K562 (cell line): ENCODE data around the gene OSBPL3. TPM values are rescaled to one million over a fixed set of nuclear protein-coding genes. Genes with fewer than 3 reads are reported as not detected.
A peak's percentile ranks its signal among the peaks of the same experiment; 100 is the strongest.

Source experiments
- ARHGAP35 ChIP-seq: fragments of 450-650 bp; IDR thresholded peaks from 2 replicates; pipeline ENCODE4 v1.6.1; 2018; ENCODE audit not compliant: partially characterized antibody
- ASH1L ChIP-seq: fragments of 450-650 bp; IDR thresholded peaks from 2 replicates; pipeline ENCODE4 v1.6.1; 2018; ENCODE audit warnings: borderline replicate concordance, mild to moderate bottlenecking, low read depth; ENCODE audit not compliant: partially characterized antibody
- ETV5 ChIP-seq: sonication (generic); formaldehyde crosslinking; IDR thresholded peaks from 2 replicates; pipeline ENCODE4 v1.4.0; 2020; ENCODE audit warnings: low read depth, mild to moderate bottlenecking, missing genetic modification reagents
- KDM2B ChIP-seq: fragments of 250-450 bp; sonication (Bioruptor Pico); IDR thresholded peaks from 2 replicates; pipeline ENCODE4 v1.8.0; 2021; ENCODE audit warnings: mild to moderate bottlenecking, moderate library complexity
- MCM5 ChIP-seq: fragments of 450-650 bp; IDR thresholded peaks from 2 replicates; pipeline ENCODE4 v1.6.1; 2016; ENCODE audit warnings: low read depth
- MTA3 ChIP-seq: fragments of 450-650 bp; formaldehyde crosslinking; IDR thresholded peaks from 2 replicates; pipeline ENCODE4 v1.6.1; 2017; ENCODE audit warnings: mild to moderate bottlenecking, borderline replicate concordance
- RFX7 ChIP-seq: fragments of 250-450 bp; sonication (Bioruptor Pico); IDR thresholded peaks from 2 replicates; pipeline ENCODE4 v1.5.1; 2021; ENCODE audit warnings: mild to moderate bottlenecking
- RNF2 ChIP-seq: sonication (generic); IDR thresholded peaks from 2 replicates; pipeline ENCODE4 v1.6.1; 2016
- SMARCA5 ChIP-seq: fragments of 450-650 bp; IDR thresholded peaks from 2 replicates; pipeline ENCODE4 v1.6.1; 2016
- XRCC3 ChIP-seq: fragments of 450-650 bp; IDR thresholded peaks from 2 replicates; pipeline ENCODE4 v1.6.1; 2017; ENCODE audit warnings: mild to moderate bottlenecking, moderate library complexity
- ZC3H11A ChIP-seq: IDR thresholded peaks from 2 replicates; pipeline ENCODE4 v1.6.1; 2012; ENCODE audit warnings: low read depth, low read length, improper control_type of control experiment
- ZC3H8 ChIP-seq: fragments of 450-650 bp; IDR thresholded peaks from 2 replicates; pipeline ENCODE4 v1.6.1; 2017
- ZFX ChIP-seq: sonication (generic); formaldehyde crosslinking; IDR thresholded peaks from 2 replicates; pipeline ENCODE4 v1.8.0; 2022; ENCODE audit warnings: mild to moderate bottlenecking, missing genetic modification reagents, moderate library complexity
- ZZZ3 ChIP-seq: fragments of 450-650 bp; IDR thresholded peaks from 2 replicates; pipeline ENCODE4 v1.6.1; 2016; ENCODE audit warnings: antibody characterized with exemption, mild to moderate bottlenecking, moderate library complexity
- polyA plus RNA-seq, 8 experiments: library from polyadenylated mRNA; depleted of rRNA in 4 of 8; stranded (reverse) in 5 of 8; unstranded in 3 of 8; fragments of >200 nt; fragmentation: Nextera tagmentation in 2 of 8; fragmentation: Illumina TruSeq in 1 of 8; extraction: Ambion mirVana in 2 of 8; extraction: Trizol in 1 of 8; gene quantifications; 2 replicates each; pipeline versions ENCODE4 v1.2.1 to v1.2.3, GENCODE V29; 2011 to 2014; ENCODE audit warnings: inconsistent platforms in 1 of 8, missing spikeins in 1 of 8
- total RNA-seq, 7 experiments: library from RNA; depleted of rRNA in 6 of 7; stranded (reverse); fragments of >200 nt in 6 of 7; fragmentation: Illumina TruSeq in 2 of 7; extraction: Trizol in 2 of 7; gene quantifications; 2 replicates each; pipeline versions ENCODE4 v1.2.1 to v1.2.3, GENCODE V29; 2011 to 2021; ENCODE audit warnings: low replicate concordance in 1 of 7
- TF ChIP-seq, protein P1 (sequence below), 2 experiments: fragments of 450-650 bp in 1 of 2; sonication (generic) in 1 of 2; formaldehyde crosslinking in 1 of 2; IDR thresholded peaks in 1 of 2; conservative IDR thresholded peaks in 1 of 2; 2 replicates each; pipeline versions ENCODE4 v1.6.1 to v1.8.1; 2016 to 2023; ENCODE audit warnings: mild to moderate bottlenecking in 2 of 2, moderate library complexity in 2 of 2, inconsistent platforms in 1 of 2, missing genetic modification reagents in 1 of 2
- TF ChIP-seq, protein P2 (sequence below): sonication (generic); formaldehyde crosslinking; IDR thresholded peaks from 2 replicates; pipeline ENCODE4 v1.9.0; 2022; ENCODE audit warnings: mild to moderate bottlenecking, missing genetic modification reagents
- TF ChIP-seq, protein P3 (sequence below): fragments of 450-650 bp; formaldehyde crosslinking; conservative IDR thresholded peaks from 2 replicates; pipeline ENCODE4 v1.4.0; 2022; ENCODE audit warnings: mild to moderate bottlenecking, missing genetic modification characterization
- TF ChIP-seq, protein P4 (sequence below), 3 experiments: IDR thresholded peaks in 2 of 3; conservative IDR thresholded peaks in 1 of 3; 2 replicates each; pipeline ENCODE4 v1.5.1; 2011 to 2012; ENCODE audit warnings: low read length in 3 of 3, mild to moderate bottlenecking in 3 of 3, control low read depth in 2 of 3, improper control_type of control experiment in 1 of 3, inconsistent platforms in 1 of 3, low read depth in 1 of 3, mixed read lengths in 1 of 3, moderate library complexity in 1 of 3; ENCODE audit not compliant: insufficient read depth in 2 of 3
- TF ChIP-seq, protein P5 (sequence below): sonication (generic); formaldehyde crosslinking; IDR thresholded peaks from 2 replicates; pipeline ENCODE4 v1.8.0; 2023; ENCODE audit warnings: missing genetic modification reagents, mild to moderate bottlenecking, borderline replicate concordance

The OSBPL3 gene
- total and polyA plus RNA-seq, 9 of the 15 experiments (the other 6 are each of a cell fraction or from before 2014, with no cell fraction given) = 4.8 to 37.2 (median 26.5) TPM

DNA sequence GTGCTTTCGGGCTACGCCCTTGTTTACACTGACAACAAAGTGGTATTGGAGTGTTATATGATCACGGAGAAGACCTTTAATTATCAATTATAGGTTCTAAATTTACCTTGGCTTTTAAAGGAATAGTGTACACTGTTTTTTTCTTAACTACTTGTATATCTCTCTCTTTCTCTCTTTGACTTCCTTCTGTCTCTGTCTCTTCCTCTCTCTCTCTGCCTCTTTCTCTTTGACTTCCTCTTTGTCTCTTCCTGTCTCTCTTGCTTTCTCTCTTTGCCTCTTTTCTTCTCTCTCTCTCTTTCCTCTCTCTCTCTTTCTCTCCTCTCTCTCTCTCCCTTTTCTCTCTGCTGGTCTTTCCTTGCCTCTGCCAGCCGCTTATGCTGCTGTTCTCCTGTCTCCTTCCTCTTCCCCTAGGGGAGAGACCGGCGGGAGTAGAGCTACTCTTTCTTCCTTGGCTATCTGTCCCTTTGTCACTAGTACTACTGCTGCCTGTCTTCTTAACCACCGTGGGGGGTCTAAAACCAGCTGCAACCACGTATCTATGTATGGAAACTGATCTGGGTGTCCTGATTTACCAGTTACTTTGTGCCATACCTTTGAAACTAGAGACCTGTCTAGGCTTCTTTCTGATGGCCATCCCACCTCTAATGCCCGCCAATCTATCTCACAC is 185.9 kb downstream of the OSBPL3 start (continued):
- TF ChIP-seq MCM5 = no peak
- peak; percentile 62; the same call in 1 of the 2 replicates for TF ChIP-seq ZC3H8
- no peak for TF ChIP-seq MTA3
- TF ChIP-seq, protein P1, sequence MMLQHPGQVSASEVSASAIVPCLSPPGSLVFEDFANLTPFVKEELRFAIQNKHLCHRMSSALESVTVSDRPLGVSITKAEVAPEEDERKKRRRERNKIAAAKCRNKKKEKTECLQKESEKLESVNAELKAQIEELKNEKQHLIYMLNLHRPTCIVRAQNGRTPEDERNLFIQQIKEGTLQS (IDR thresholded peaks at IDR 0.05) = no peak
- TF ChIP-seq, protein P1 (CRISPR knock-in tag; conservative IDR thresholded peaks at IDR 0.05) = no peak
- TF ChIP-seq ZFX (CRISPR knock-in tag) = no peak
- TF ChIP-seq ETV5 (CRISPR knock-in tag) = no peak
- no peak for TF ChIP-seq ZC3H11A
- no peak for TF ChIP-seq RNF2
- TF ChIP-seq KDM2B (CRISPR knock-in tag) = no peak
- TF ChIP-seq XRCC3 = no peak
- TF ChIP-seq, protein P2, sequence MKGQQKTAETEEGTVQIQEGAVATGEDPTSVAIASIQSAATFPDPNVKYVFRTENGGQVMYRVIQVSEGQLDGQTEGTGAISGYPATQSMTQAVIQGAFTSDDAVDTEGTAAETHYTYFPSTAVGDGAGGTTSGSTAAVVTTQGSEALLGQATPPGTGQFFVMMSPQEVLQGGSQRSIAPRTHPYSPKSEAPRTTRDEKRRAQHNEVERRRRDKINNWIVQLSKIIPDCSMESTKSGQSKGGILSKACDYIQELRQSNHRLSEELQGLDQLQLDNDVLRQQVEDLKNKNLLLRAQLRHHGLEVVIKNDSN (CRISPR knock-in tag) = no peak
- TF ChIP-seq SMARCA5 = peak; percentile 75; the same call in 1 of the 2 replicates
- TF ChIP-seq, protein P3, sequence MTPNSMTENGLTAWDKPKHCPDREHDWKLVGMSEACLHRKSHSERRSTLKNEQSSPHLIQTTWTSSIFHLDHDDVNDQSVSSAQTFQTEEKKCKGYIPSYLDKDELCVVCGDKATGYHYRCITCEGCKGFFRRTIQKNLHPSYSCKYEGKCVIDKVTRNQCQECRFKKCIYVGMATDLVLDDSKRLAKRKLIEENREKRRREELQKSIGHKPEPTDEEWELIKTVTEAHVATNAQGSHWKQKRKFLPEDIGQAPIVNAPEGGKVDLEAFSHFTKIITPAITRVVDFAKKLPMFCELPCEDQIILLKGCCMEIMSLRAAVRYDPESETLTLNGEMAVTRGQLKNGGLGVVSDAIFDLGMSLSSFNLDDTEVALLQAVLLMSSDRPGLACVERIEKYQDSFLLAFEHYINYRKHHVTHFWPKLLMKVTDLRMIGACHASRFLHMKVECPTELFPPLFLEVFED (CRISPR knock-in tag) = peak; percentile 98
- TF ChIP-seq, protein P4, sequence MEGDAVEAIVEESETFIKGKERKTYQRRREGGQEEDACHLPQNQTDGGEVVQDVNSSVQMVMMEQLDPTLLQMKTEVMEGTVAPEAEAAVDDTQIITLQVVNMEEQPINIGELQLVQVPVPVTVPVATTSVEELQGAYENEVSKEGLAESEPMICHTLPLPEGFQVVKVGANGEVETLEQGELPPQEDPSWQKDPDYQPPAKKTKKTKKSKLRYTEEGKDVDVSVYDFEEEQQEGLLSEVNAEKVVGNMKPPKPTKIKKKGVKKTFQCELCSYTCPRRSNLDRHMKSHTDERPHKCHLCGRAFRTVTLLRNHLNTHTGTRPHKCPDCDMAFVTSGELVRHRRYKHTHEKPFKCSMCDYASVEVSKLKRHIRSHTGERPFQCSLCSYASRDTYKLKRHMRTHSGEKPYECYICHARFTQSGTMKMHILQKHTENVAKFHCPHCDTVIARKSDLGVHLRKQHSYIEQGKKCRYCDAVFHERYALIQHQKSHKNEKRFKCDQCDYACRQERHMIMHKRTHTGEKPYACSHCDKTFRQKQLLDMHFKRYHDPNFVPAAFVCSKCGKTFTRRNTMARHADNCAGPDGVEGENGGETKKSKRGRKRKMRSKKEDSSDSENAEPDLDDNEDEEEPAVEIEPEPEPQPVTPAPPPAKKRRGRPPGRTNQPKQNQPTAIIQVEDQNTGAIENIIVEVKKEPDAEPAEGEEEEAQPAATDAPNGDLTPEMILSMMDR (IDR thresholded peaks at IDR 0.05 in 2 of 3, conservative IDR thresholded peaks at IDR 0.05 in 1 of 3; ENCODE audit: insufficient read depth in 2 of 3, low read depth in 1 of 3, low read length in 3 of 3) = no peak
- TF ChIP-seq ASH1L = no peak
- TF ChIP-seq RFX7 = no peak
- TF ChIP-seq, protein P5, sequence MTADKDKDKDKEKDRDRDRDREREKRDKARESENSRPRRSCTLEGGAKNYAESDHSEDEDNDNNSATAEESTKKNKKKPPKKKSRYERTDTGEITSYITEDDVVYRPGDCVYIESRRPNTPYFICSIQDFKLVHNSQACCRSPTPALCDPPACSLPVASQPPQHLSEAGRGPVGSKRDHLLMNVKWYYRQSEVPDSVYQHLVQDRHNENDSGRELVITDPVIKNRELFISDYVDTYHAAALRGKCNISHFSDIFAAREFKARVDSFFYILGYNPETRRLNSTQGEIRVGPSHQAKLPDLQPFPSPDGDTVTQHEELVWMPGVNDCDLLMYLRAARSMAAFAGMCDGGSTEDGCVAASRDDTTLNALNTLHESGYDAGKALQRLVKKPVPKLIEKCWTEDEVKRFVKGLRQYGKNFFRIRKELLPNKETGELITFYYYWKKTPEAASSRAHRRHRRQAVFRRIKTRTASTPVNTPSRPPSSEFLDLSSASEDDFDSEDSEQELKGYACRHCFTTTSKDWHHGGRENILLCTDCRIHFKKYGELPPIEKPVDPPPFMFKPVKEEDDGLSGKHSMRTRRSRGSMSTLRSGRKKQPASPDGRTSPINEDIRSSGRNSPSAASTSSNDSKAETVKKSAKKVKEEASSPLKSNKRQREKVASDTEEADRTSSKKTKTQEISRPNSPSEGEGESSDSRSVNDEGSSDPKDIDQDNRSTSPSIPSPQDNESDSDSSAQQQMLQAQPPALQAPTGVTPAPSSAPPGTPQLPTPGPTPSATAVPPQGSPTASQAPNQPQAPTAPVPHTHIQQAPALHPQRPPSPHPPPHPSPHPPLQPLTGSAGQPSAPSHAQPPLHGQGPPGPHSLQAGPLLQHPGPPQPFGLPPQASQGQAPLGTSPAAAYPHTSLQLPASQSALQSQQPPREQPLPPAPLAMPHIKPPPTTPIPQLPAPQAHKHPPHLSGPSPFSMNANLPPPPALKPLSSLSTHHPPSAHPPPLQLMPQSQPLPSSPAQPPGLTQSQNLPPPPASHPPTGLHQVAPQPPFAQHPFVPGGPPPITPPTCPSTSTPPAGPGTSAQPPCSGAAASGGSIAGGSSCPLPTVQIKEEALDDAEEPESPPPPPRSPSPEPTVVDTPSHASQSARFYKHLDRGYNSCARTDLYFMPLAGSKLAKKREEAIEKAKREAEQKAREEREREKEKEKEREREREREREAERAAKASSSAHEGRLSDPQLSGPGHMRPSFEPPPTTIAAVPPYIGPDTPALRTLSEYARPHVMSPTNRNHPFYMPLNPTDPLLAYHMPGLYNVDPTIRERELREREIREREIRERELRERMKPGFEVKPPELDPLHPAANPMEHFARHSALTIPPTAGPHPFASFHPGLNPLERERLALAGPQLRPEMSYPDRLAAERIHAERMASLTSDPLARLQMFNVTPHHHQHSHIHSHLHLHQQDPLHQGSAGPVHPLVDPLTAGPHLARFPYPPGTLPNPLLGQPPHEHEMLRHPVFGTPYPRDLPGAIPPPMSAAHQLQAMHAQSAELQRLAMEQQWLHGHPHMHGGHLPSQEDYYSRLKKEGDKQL = no peak
- TF ChIP-seq ARHGAP35 = peak; percentile 66
- no peak for TF ChIP-seq ZZZ3
